ENCODE measurements around the gene CDH13.

The CDH13 gene

DNA sequence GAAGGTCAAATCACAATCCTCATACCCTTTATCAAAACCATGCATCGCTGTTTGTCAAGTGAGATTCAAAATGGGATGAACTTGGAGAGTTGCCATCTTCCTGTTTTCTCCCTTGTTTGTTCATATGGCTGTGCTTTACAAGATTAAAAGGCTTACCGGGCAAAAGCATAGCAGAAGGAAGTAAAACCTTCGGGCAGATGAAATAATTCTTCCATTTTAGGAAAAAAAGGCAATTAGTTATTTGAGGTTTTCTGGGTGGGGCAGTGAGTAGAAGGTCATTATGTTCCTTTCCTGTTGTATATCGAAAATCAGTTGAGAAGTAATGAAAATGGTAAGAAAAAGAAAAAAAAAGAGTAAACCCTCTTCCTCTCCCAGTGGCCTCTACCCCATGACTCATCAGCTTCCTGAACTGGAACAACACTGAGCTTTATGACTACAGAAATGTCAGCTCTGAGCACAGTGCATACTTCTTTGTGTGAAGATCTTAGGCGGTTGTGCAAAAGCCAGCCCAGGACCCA lies 369.2 kb downstream of the CDH13 start:
- Histone ChIP-seq H3K4me1 (ENCODE audit: control insufficient read depth, insufficient read depth, low read length) (no peaks in the 10 kb centered on the region), H3K27me3 (ENCODE audit: control insufficient read depth, insufficient read depth, low read length) (no peaks in the 10 kb centered on the region), H3K27ac (ENCODE audit: low read depth, low read length) (no peak overlapping the region), H3K9ac (ENCODE audit: low read length) (no peak overlapping the region), H3K36me3 (ENCODE audit: control insufficient read depth, insufficient read depth, low read length) (no peaks in the 10 kb centered on the region), H3K9me3 (ENCODE audit: control insufficient read depth, insufficient read depth, low read depth, low read length) (no peaks in the 10 kb centered on the region), H3K4me3 (ENCODE audit: low read depth, low read length) (no peak overlapping the region)

DNA sequence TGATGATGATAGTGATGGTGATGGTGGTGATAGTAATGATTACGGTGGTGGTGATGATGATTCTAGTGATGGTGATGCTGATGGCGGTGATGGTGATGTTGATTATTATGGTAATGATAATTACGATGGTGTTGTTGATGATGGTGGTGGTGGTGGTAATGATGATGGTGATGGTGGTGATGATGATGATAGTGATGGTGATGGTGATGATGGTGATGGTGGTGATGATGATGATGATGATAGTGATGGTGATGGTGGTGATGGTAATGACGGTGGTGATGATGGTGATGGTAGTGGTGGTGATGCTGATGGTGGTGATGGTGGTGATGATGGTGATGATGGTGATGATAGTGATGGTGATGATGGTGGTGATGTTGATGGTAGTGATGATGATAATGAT lies 370.0 kb downstream of the CDH13 start:
- no peaks in the 10 kb centered on the region for H3K36me3 ChIP-seq (ENCODE audit: control insufficient read depth, insufficient read depth, low read length)
- H3K9me3 ChIP-seq (ENCODE audit: control insufficient read depth, insufficient read depth, low read depth, low read length) = no peaks in the 10 kb centered on the region
- no peaks in the 10 kb centered on the region for H3K27me3 ChIP-seq (ENCODE audit: control insufficient read depth, insufficient read depth, low read length)
- H3K9ac ChIP-seq (ENCODE audit: low read length) = no peak overlapping the region
- no peaks in the 10 kb centered on the region for H3K4me1 ChIP-seq (ENCODE audit: control insufficient read depth, insufficient read depth, low read length)
- no peak overlapping the region for H3K4me3 ChIP-seq (ENCODE audit: low read depth, low read length)
- no peak overlapping the region for H3K27ac ChIP-seq (ENCODE audit: low read depth, low read length)

DNA sequence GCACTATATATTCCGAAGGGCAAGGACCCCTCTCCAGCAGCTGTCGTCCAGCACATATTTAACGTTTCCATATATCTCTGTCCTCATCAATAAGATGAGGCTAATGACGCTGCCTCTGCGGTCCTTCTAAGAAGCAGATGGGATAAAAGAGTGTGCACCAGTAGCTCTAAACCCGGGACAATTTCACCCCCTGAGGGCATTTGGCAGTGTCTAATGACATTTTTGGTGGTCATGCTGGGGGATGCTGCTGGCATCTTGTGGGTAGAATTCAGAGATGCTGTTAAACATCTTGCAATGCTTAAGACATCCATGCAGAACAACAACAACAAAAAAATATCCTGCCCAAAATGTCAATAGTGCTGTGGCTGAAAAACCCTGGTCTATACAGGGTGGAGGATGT lies 372.9 kb downstream of the CDH13 start:
- Histone ChIP-seq H3K4me3 (ENCODE audit: low read depth, low read length) (no peak overlapping the region), H3K4me1 (ENCODE audit: control insufficient read depth, insufficient read depth, low read length) (no peaks in the 10 kb centered on the region), H3K36me3 (ENCODE audit: control insufficient read depth, insufficient read depth, low read length) (no peaks in the 10 kb centered on the region), H3K27me3 (ENCODE audit: control insufficient read depth, insufficient read depth, low read length) (no peaks in the 10 kb centered on the region), H3K9me3 (ENCODE audit: control insufficient read depth, insufficient read depth, low read depth, low read length) (no peaks in the 10 kb centered on the region), H3K9ac (ENCODE audit: low read length) (no peak overlapping the region), H3K27ac (ENCODE audit: low read depth, low read length) (no peak overlapping the region)

DNA sequence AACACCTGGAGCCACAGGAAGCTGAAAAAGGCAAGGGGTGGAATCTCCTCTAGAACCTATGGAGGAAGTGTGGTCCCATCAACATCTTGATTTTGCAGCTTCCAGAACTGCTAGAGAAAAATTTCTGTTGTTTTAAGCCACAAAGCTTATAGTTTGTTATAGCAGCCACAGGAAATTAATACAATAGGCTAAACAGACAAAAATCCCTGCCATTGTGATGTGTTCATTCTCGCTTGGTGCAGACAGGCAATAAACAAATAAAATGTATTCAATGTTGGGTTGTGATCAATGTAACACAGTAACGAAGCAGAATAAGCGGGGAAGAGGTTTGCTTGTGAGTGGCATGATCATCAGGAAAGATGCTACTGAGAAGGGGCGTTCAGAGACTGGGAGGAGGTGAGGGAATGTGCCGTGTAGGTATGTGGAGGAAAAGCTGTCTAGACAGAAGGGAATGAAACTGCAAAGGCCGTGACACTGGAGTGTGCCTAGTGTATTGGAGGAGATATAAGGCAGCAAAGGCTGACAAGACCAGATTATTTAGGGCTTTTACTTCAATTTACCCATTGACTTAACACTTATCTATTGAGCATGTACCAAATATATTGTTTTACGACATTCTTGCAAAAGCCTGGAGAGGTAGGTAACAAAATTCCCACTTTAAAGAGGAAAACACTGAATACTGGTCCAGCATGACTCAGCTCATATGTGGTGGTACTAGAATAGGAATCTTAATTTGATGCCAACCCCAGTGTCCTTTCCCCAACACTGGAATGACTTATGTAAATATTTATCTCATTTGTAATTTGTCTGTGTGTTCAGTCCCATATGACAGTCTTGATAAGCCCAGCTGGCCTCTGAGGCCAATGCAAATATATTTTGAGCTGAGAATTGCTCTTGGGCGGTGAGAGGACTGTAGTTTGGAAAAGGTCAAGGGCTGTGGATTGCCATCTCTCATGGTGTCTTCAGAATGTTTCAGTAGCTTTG lies 375.9 kb downstream of the CDH13 start:
- no peak overlapping the region for H3K9ac ChIP-seq (ENCODE audit: low read length)
- H3K27me3 ChIP-seq (ENCODE audit: control insufficient read depth, insufficient read depth, low read length) = no peaks in the 10 kb centered on the region
- H3K36me3 ChIP-seq (ENCODE audit: control insufficient read depth, insufficient read depth, low read length) = no peaks in the 10 kb centered on the region
- H3K4me1 ChIP-seq (ENCODE audit: control insufficient read depth, insufficient read depth, low read length) = no peaks in the 10 kb centered on the region
- H3K27ac ChIP-seq (ENCODE audit: low read depth, low read length) = no peak overlapping the region
- H3K9me3 ChIP-seq (ENCODE audit: control insufficient read depth, insufficient read depth, low read depth, low read length) = no peaks in the 10 kb centered on the region
- no peak overlapping the region for H3K4me3 ChIP-seq (ENCODE audit: low read depth, low read length)

DNA sequence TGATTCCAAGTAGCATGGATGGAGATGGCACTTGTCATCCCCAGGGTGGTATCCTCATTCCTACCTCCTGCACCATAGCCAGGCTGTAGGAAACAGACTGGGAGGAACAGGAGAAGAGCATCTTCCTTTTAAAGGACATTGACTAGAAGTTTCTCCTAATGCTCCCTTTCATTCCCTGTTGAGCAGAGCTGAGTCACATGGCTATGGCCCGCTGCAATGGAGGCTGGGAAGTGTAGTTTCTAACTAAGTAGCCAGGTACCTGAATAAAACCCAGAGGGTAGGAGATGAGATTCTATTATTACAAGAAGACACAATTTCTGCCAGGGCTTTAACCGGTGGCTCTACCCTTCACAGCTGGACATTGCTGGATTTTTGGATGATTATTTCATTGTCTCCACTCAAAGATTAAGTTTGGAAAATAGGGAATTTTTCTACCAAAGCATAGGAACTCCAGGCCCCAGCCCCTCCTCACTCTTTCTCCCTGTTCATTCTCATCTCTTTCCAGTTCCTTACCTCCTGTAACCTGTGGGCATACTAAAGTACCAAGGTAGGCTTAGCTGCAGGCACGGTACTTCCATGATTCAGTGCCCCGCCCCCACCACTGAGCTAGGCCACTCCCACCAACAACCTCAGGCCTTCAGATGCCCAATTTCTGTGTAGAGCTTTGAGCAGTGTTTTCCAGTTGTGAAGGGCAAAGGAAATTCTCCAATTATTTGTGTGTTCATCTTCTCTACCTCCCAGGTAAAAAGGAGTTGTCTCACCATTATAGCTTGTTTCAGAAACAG lies 378.3 kb downstream of the CDH13 start:
- Histone ChIP-seq H3K27me3 (ENCODE audit: control insufficient read depth, insufficient read depth, low read length) (no peaks in the 10 kb centered on the region), H3K9ac (ENCODE audit: low read length) (no peak overlapping the region)

DNA sequence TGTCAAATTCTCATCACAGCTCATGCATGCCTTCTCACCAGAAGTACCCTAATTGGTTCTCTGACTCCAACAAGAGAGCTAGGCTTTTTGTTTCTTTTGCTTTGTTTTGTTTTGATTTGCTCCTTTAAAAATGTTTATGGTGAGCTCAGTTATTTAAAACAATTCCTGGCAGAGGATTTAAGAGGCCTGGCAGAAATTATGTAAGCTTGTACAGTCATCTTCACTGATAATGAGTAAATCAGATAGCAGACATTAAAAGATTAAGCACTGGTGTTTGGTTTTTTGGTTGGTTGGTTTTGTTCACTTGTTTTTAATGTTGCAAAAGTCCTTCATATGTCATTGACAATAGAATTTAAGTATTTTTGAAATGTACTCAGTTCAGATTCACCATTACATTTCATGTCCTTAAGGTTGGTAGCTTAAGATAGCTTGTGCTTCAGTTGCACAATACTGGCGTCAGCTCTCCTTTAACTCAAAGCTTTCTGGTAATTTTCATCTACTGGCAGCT lies 378.9 kb downstream of the CDH13 start:
- no peaks in the 10 kb centered on the region for H3K9me3 ChIP-seq (ENCODE audit: control insufficient read depth, insufficient read depth, low read depth, low read length)
- H3K9ac ChIP-seq (ENCODE audit: low read length) = no peak overlapping the region

More for the DNA sequence above, 378.3 kb downstream of the CDH13 start:
- Histone ChIP-seq H3K36me3 (ENCODE audit: control insufficient read depth, insufficient read depth, low read length) (no peaks in the 10 kb centered on the region), H3K27ac (ENCODE audit: low read depth, low read length) (no peak overlapping the region), H3K9me3 (ENCODE audit: control insufficient read depth, insufficient read depth, low read depth, low read length) (no peaks in the 10 kb centered on the region), H3K4me3 (ENCODE audit: low read depth, low read length) (no peak overlapping the region), H3K4me1 (ENCODE audit: control insufficient read depth, insufficient read depth, low read length) (no peaks in the 10 kb centered on the region)

DNA sequence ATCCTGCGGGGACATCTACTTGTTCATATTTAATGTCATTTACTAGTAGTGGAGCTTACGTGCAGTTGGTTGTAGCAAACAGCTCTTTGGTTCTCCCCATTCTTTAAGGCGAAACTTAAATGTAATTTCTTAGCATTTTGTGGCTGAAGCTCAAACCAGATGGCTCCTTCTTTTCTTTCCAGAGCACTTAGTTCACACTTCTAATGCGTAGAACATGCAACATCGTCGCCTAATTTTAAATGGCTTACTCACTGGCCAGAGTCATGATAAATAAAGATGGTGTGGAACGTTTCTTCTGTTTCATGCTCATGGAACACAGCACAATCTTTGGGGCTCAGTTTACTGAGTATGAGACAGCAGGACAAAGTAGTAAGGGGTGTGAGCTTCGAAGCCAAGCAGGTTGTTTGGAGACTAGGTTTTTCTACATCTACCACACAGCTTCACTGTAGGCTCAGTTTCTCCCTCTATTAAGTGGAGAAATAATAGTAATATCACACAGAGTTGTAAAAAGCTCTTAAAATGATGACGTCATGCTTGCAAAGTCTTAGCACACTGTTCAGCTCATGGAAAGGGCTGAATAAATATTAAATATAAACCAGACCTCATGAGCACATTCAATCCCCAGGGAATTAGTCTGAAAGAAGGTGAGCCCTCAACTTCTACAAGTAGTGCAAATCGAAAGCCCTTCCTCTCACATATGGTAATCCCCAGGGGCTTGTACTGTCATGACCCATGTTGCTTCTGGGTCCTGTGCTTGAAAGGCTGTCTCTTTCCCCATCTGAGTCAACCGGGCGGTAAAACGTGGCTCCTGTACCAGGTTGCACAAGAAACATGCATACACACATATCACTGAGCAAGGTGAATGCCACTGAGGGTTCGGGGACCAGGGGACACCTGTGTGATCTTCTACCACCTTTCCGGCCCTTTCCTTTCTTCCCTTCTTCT lies 384.3 kb downstream of the CDH13 start:
- Histone ChIP-seq H3K4me3 (ENCODE audit: low read depth, low read length) (no peak overlapping the region), H3K27ac (ENCODE audit: low read depth, low read length) (no peak overlapping the region), H3K9me3 (ENCODE audit: control insufficient read depth, insufficient read depth, low read depth, low read length) (no peaks in the 10 kb centered on the region)

More for the DNA sequence above, 378.9 kb downstream of the CDH13 start:
- Histone ChIP-seq H3K4me1 (ENCODE audit: control insufficient read depth, insufficient read depth, low read length) (no peaks in the 10 kb centered on the region), H3K4me3 (ENCODE audit: low read depth, low read length) (no peak overlapping the region), H3K27me3 (ENCODE audit: control insufficient read depth, insufficient read depth, low read length) (no peaks in the 10 kb centered on the region), H3K36me3 (ENCODE audit: control insufficient read depth, insufficient read depth, low read length) (no peaks in the 10 kb centered on the region), H3K27ac (ENCODE audit: low read depth, low read length) (no peak overlapping the region)

DNA sequence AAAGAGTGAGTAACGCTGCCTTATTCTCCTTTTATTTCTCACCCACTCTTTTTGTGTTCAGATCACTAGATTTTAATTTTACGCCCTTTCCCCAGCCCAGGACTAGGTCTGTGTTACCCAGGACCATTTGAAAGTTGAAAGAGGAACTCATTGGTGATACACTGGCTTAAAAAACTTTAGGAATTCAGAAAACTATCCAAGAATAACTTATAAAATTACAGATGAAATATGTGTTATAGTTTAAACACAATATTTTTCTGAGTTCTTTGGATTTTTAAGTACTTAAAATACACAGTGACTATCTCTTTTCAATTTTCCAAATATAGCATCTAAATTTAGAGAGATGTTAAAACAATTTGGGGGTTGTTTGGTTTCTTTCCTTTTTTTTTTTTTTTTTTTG lies 385.2 kb downstream of the CDH13 start:
- Histone ChIP-seq H3K4me1 (ENCODE audit: control insufficient read depth, insufficient read depth, low read length) (no peaks in the 10 kb centered on the region), H3K27ac (ENCODE audit: low read depth, low read length) (no peak overlapping the region), H3K9ac (ENCODE audit: low read length) (no peak overlapping the region), H3K27me3 (ENCODE audit: control insufficient read depth, insufficient read depth, low read length) (no peaks in the 10 kb centered on the region), H3K36me3 (ENCODE audit: control insufficient read depth, insufficient read depth, low read length) (no peaks in the 10 kb centered on the region), H3K4me3 (ENCODE audit: low read depth, low read length) (no peak overlapping the region), H3K9me3 (ENCODE audit: control insufficient read depth, insufficient read depth, low read depth, low read length) (no peaks in the 10 kb centered on the region)

More for the DNA sequence above, 384.3 kb downstream of the CDH13 start:
- H3K36me3 ChIP-seq (ENCODE audit: control insufficient read depth, insufficient read depth, low read length) = no peaks in the 10 kb centered on the region
- no peaks in the 10 kb centered on the region for H3K4me1 ChIP-seq (ENCODE audit: control insufficient read depth, insufficient read depth, low read length)
- H3K27me3 ChIP-seq (ENCODE audit: control insufficient read depth, insufficient read depth, low read length) = no peaks in the 10 kb centered on the region
- no peak overlapping the region for H3K9ac ChIP-seq (ENCODE audit: low read length)

DNA sequence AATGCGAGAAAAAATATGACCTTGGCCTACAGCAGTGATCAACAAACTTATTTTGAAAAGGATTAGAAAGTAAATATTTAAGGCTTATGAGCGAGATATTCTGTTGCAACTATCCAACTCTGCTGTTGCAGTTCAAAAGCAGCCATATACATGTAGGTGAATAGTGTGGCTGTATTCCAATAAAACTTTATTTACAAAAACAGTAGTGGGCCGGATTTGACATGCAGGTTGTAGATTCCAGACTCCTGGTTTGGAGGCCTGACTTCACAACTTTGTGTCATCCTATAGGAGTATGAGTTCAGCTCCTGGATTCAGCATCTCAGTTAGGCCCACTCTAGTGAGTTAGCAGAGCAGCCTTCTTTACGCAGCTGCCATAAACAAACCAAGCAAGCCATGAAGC lies 386.3 kb downstream of the CDH13 start:
- Histone ChIP-seq H3K4me1 (ENCODE audit: control insufficient read depth, insufficient read depth, low read length) (no peaks in the 10 kb centered on the region), H3K9me3 (ENCODE audit: control insufficient read depth, insufficient read depth, low read depth, low read length) (no peaks in the 10 kb centered on the region), H3K36me3 (ENCODE audit: control insufficient read depth, insufficient read depth, low read length) (no peaks in the 10 kb centered on the region), H3K9ac (ENCODE audit: low read length) (no peak overlapping the region), H3K27ac (ENCODE audit: low read depth, low read length) (no peak overlapping the region), H3K4me3 (ENCODE audit: low read depth, low read length) (no peak overlapping the region), H3K27me3 (ENCODE audit: control insufficient read depth, insufficient read depth, low read length) (no peaks in the 10 kb centered on the region)

DNA sequence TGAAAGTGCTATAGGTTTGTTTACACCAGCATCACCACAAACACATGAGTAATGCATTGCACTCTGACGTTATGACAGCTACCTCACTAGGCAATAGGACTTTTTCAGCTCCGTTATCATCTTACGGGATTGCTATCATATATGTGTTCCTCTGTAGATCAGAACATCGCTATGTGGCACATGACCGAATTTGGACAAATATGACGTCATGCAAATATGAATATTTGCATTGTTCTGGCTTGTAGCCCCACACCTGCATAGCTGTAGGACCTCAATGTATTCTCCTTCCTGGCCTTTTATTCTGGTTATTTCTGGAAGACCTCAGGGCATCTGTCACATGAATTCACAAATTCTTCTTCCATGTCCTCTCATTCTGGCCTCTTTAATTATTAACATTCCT lies 393.2 kb downstream of the CDH13 start:
- Histone ChIP-seq H3K4me3 (ENCODE audit: low read depth, low read length) (no peak overlapping the region), H3K9ac (ENCODE audit: low read length) (no peak overlapping the region), H3K36me3 (ENCODE audit: control insufficient read depth, insufficient read depth, low read length) (no peaks in the 10 kb centered on the region), H3K27ac (ENCODE audit: low read depth, low read length) (no peak overlapping the region), H3K27me3 (ENCODE audit: control insufficient read depth, insufficient read depth, low read length) (no peaks in the 10 kb centered on the region), H3K4me1 (ENCODE audit: control insufficient read depth, insufficient read depth, low read length) (no peaks in the 10 kb centered on the region), H3K9me3 (ENCODE audit: control insufficient read depth, insufficient read depth, low read depth, low read length) (0 out of 2 replicates have a peak, but pooled peaks cover 3% of the 10 kb centered on the region)
